SK-N-SH (cell line): ENCODE measurements around the gene ENOX1. TPM values are rescaled to one million over a fixed set of nuclear protein-coding genes. Genes with fewer than 3 reads are reported as not detected.

Experiments
- CTCF ChIA-PET: fragments of 300-600, 350-600 bp; formaldehyde crosslinking; extraction: SDS; loops from one replicate; lab custom pipeline; 2021; lab: Yijun Ruan, JAX
- POLR2A ChIA-PET: fragments of 350-600 bp; sonication (Branson Sonifier 250); formaldehyde crosslinking; extraction: SDS; loops from one replicate; lab custom pipeline; 2020; ENCODE audit warnings: antibody characterized with exemption, inconsistent platforms; lab: Yijun Ruan, JAX
- DNase-seq: peaks from one replicate; pipeline ENCODE4 v3.0.0; 2012
- H2AFZ ChIP-seq: fragments of 200-600 bp; sonication (generic); 2 replicates; pipeline ENCODE4 v1.8.1; 2016; ENCODE audit warnings: antibody characterized with exemption, mild to moderate bottlenecking, low read depth
- H3F3A ChIP-seq: fragments of 200-600 bp; sonication (generic); replicated peaks from 2 replicates; pipeline ENCODE3; 2016; ENCODE audit warnings: antibody characterized with exemption, mild to moderate bottlenecking; ENCODE audit not compliant: insufficient read depth
- H3K27ac ChIP-seq, 2 experiments: fragments of 200-500 bp in 1 of 2; fragments of 200-600 bp in 1 of 2; sonication (Bioruptor generic) in 1 of 2; sonication (generic), shearing (Covaris generic) in 1 of 2; 2 replicates each; pipeline versions ENCODE4 v1.5.1 to v1.6.1; 2014 to 2016; ENCODE audit warnings: low read depth in 2 of 2, inconsistent platforms in 1 of 2, low read length in 1 of 2, mild to moderate bottlenecking in 1 of 2, mixed read lengths in 1 of 2
- H3K27me3 ChIP-seq: fragments of 200-600 bp; sonication (generic), shearing (Covaris generic); 2 replicates; pipeline ENCODE4 v1.6.1; 2016; ENCODE audit warnings: mixed run types; ENCODE audit not compliant: insufficient read depth
- H3K36me3 ChIP-seq, 2 experiments: fragments of 200-500 bp in 1 of 2; fragments of 200-600 bp in 1 of 2; sonication (Bioruptor generic) in 1 of 2; sonication (generic) in 1 of 2; replicated peaks in 1 of 2; 2 replicates each; pipeline versions ENCODE3 to v1.5.1; 2014 to 2016; ENCODE audit warnings: low read length in 1 of 2, mild to moderate bottlenecking in 1 of 2; ENCODE audit not compliant: insufficient read depth in 2 of 2, control insufficient read depth in 1 of 2
- H3K4me1 ChIP-seq, 2 experiments: fragments of 200-500 bp in 1 of 2; fragments of 200-600 bp in 1 of 2; sonication (Bioruptor generic) in 1 of 2; sonication (generic), shearing (Covaris generic) in 1 of 2; 2 replicates each; pipeline versions ENCODE4 v1.5.1 to v1.6.1; 2014 to 2016; ENCODE audit warnings: low read depth in 1 of 2, low read length in 1 of 2, mixed run types in 1 of 2; ENCODE audit not compliant: insufficient read depth in 2 of 2, control insufficient read depth in 1 of 2
- H3K4me2 ChIP-seq: fragments of 200-600 bp; sonication (generic), shearing (Covaris generic); 2 replicates; pipeline ENCODE4 v1.6.1; 2017; ENCODE audit warnings: mixed run types
- H3K4me3 ChIP-seq, 2 experiments: fragments of 200-500 bp in 1 of 2; fragments of 200-600 bp in 1 of 2; sonication (Bioruptor generic) in 1 of 2; sonication (generic), shearing (Covaris generic) in 1 of 2; 2 replicates each; pipeline versions ENCODE4 v1.5.1 to v1.8.1; 2014 to 2016; ENCODE audit warnings: low read depth in 2 of 2, inconsistent platforms in 1 of 2, low read length in 1 of 2, mild to moderate bottlenecking in 1 of 2, mixed read lengths in 1 of 2, moderate library complexity in 1 of 2
- H3K79me2 ChIP-seq: fragments of 200-600 bp; sonication (generic); 2 replicates; pipeline ENCODE4 v1.8.1; 2017; ENCODE audit warnings: mild to moderate bottlenecking; ENCODE audit not compliant: insufficient read depth
- H3K9ac ChIP-seq: fragments of 200-600 bp; sonication (generic); 2 replicates; pipeline ENCODE4 v1.6.1; 2017; ENCODE audit warnings: mixed run types
- H3K9me2 ChIP-seq: fragments of 200-600 bp; sonication (generic); 2 replicates; pipeline ENCODE4 v1.6.1; 2017; ENCODE audit warnings: mixed run types
- H3K9me3 ChIP-seq: fragments of 200-600 bp; sonication (generic); 2 replicates; pipeline ENCODE4 v1.6.1; 2017; ENCODE audit warnings: mixed run types, mild to moderate bottlenecking, moderate library complexity
- H4K20me1 ChIP-seq: fragments of 200-600 bp; sonication (generic); 2 replicates; pipeline ENCODE4 v1.6.1; 2017; ENCODE audit warnings: mild to moderate bottlenecking, mixed run types; ENCODE audit not compliant: insufficient read depth
- CHD2 ChIP-seq: fragments of 150-350 bp; IDR thresholded peaks from 2 replicates; pipeline ENCODE4 v1.6.1; 2018; ENCODE audit warnings: low read length; ENCODE audit not compliant: partially characterized antibody
- ELF1 ChIP-seq: IDR thresholded peaks from 2 replicates; pipeline ENCODE4 v1.4.0; 2012
- FOSL2 ChIP-seq: IDR thresholded peaks from 2 replicates; pipeline ENCODE4 v1.4.0; 2012; ENCODE audit warnings: low read depth, mild to moderate bottlenecking, moderate library complexity, borderline replicate concordance
- FOXJ3 ChIP-seq: sonication (generic); formaldehyde crosslinking; IDR thresholded peaks from 2 replicates; pipeline ENCODE4 v1.5.1; 2020; ENCODE audit warnings: mild to moderate bottlenecking, missing genetic modification reagents
- FOXM1 ChIP-seq: IDR thresholded peaks from 2 replicates; pipeline ENCODE4 v1.4.0; 2012; ENCODE audit warnings: low read depth, mild to moderate bottlenecking
- GABPA ChIP-seq: IDR thresholded peaks from 2 replicates; pipeline ENCODE4 v1.4.0; 2012; ENCODE audit warnings: low read depth, mild to moderate bottlenecking
- IRF3 ChIP-seq: fragments of 150-350 bp; IDR thresholded peaks from 2 replicates; pipeline ENCODE4 v1.6.1; 2016; ENCODE audit warnings: mild to moderate bottlenecking, low read depth, low read length
- MEF2A ChIP-seq: IDR thresholded peaks from 2 replicates; pipeline ENCODE4 v1.4.0; 2012; ENCODE audit warnings: low read depth, borderline replicate concordance
- MXI1 ChIP-seq: IDR thresholded peaks from 2 replicates; pipeline ENCODE4 v1.6.1; 2012; ENCODE audit warnings: mild to moderate bottlenecking, low read depth, low read length, improper control_type of control experiment
- NFIC ChIP-seq: IDR thresholded peaks from 2 replicates; pipeline ENCODE4 v1.4.0; 2012; ENCODE audit warnings: borderline replicate concordance
- NRF1 ChIP-seq: IDR thresholded peaks from 2 replicates; pipeline ENCODE4 v1.6.1; 2012; ENCODE audit warnings: low read depth, mild to moderate bottlenecking, low read length
- POLR2AphosphoS5 ChIP-seq: IDR thresholded peaks from 2 replicates; pipeline ENCODE4 v1.6.1; 2012; ENCODE audit warnings: low read depth, low read length
- RXRA ChIP-seq: IDR thresholded peaks from 2 replicates; pipeline ENCODE4 v1.4.0; 2012; ENCODE audit warnings: low read depth, mild to moderate bottlenecking, borderline replicate concordance
- SIN3A ChIP-seq: IDR thresholded peaks from 2 replicates; pipeline ENCODE4 v1.6.1; 2012; ENCODE audit warnings: low read depth, mild to moderate bottlenecking, low read length, moderate library complexity, borderline replicate concordance
- SMC3 ChIP-seq: IDR thresholded peaks from 2 replicates; pipeline ENCODE4 v1.6.1; 2012; ENCODE audit warnings: low read depth, low read length, improper control_type of control experiment
- TAF1 ChIP-seq: IDR thresholded peaks from 2 replicates; pipeline ENCODE4 v1.6.1; 2012; ENCODE audit warnings: low read depth, mild to moderate bottlenecking, low read length, moderate library complexity, borderline replicate concordance
- TCF12 ChIP-seq: IDR thresholded peaks from 2 replicates; pipeline ENCODE4 v1.4.0; 2012
- TEAD4 ChIP-seq: IDR thresholded peaks from 2 replicates; pipeline ENCODE4 v1.4.0; 2012; ENCODE audit warnings: mild to moderate bottlenecking, borderline replicate concordance; ENCODE audit not compliant: insufficient read depth
- WGBS: methylation state at CpG from one replicate; pipeline ENCODE4 v1.1.6; 2017; ENCODE audit warnings: low lambda C conversion rate; 5-methylcytosine and 5-hydroxymethylcytosine counted together
- polyA plus RNA-seq, 3 experiments: library from polyadenylated mRNA; depleted of rRNA; stranded (reverse); fragments of >200 nt; gene quantifications; 2 replicates each; pipeline ENCODE4 v1.2.3, GENCODE V29; 2012
- TF ChIP-seq, protein P1 (sequence below): IDR thresholded peaks from 2 replicates; pipeline ENCODE4 v1.4.0; 2012; ENCODE audit warnings: low read depth, borderline replicate concordance
- TF ChIP-seq, protein P2 (sequence below): IDR thresholded peaks from 2 replicates; pipeline ENCODE4 v1.6.1; 2012; ENCODE audit warnings: mild to moderate bottlenecking, low read depth, low read length, moderate library complexity
- TF ChIP-seq, protein P3 (sequence below): IDR thresholded peaks from 2 replicates; pipeline ENCODE4 v1.4.0; 2012; ENCODE audit warnings: low read depth, borderline replicate concordance
- TF ChIP-seq, protein P4 (sequence below): fragments of 200-600 bp; sonication (generic); IDR thresholded peaks from 2 replicates; pipeline ENCODE4 v1.6.1; 2017; ENCODE audit warnings: antibody characterized with exemption, mild to moderate bottlenecking, moderate library complexity
- TF ChIP-seq, protein P5 (sequence below): IDR thresholded peaks from 2 replicates; pipeline ENCODE4 v1.4.0; 2012; ENCODE audit warnings: low read depth
- TF ChIP-seq, protein P6 (sequence below): fragments of 150-350 bp; IDR thresholded peaks from 2 replicates; pipeline ENCODE4 v1.6.1; 2017; ENCODE audit warnings: antibody characterized with exemption, low read length, low read depth, borderline replicate concordance

The ENOX1 gene
- polyA plus RNA-seq, 1 of the 3 experiments (the other 2 are of a cell fraction): 5.8 TPM

GRCh38 chr13:43232873-43233265, 553.9 kb downstream of the ENOX1 start:
- WGBS: 74% methylated on average over 1 of the region's 1 CpG
- CTCF ChIA-PET: interaction anchor here (1.4 kb wide), 1 partner anchor 19 kb away, joined by 4 read pairs; no protein-coding TSS in a partner anchor
- Histone ChIP-seq H3K27ac (peak overlapping the region in 1 of 2 experiments; percentile 40; a peak in 2 of 4 replicates), H3K4me1 (no peaks in the 10 kb centered on the region; a peak in 1 of 4 replicates), H3F3A (no peaks in the 10 kb centered on the region), H3K27me3 (no peaks in the 10 kb centered on the region), H3K9me2 (no peaks in the 10 kb centered on the region), H4K20me1 (no peaks in the 10 kb centered on the region), H3K36me3 (peaks cover 0 to 4% of the 10 kb centered on the region in 2 experiments), H3K9me3 (no peaks in the 10 kb centered on the region), H3K4me3 (no peak overlapping the region), H3K79me2 (no peaks in the 10 kb centered on the region), H2AFZ (no peak overlapping the region), H3K9ac (no peak overlapping the region), H3K4me2 (no peak overlapping the region; the same call in 1 of the 2 replicates)
- no peak for DNase-seq
- POLR2A ChIA-PET: no interaction called here
- TF ChIP-seq POLR2AphosphoS5 (0 out of 2 replicates have a peak, but pooled peaks have one; percentile 16), GABPA (no peak), RXRA (no peak), MXI1 (no peak), FOXJ3 (CRISPR knock-in tag) (no peak), ELF1 (no peak), IRF3 (no peak), FOSL2 (peak; percentile 64; the same call in 1 of the 2 replicates), TCF12 (peak; percentile 83), FOXM1 (no peak), SIN3A (no peak), MEF2A (no peak), NRF1 (no peak), CHD2 (no peak), TEAD4 (no peak), SMC3 (no peak), TAF1 (no peak), NFIC (peak; percentile 80)
- TF ChIP-seq, protein P1, sequence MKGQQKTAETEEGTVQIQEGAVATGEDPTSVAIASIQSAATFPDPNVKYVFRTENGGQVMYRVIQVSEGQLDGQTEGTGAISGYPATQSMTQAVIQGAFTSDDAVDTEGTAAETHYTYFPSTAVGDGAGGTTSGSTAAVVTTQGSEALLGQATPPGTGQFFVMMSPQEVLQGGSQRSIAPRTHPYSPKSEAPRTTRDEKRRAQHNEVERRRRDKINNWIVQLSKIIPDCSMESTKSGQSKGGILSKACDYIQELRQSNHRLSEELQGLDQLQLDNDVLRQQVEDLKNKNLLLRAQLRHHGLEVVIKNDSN: no peak
- TF ChIP-seq, protein P2, sequence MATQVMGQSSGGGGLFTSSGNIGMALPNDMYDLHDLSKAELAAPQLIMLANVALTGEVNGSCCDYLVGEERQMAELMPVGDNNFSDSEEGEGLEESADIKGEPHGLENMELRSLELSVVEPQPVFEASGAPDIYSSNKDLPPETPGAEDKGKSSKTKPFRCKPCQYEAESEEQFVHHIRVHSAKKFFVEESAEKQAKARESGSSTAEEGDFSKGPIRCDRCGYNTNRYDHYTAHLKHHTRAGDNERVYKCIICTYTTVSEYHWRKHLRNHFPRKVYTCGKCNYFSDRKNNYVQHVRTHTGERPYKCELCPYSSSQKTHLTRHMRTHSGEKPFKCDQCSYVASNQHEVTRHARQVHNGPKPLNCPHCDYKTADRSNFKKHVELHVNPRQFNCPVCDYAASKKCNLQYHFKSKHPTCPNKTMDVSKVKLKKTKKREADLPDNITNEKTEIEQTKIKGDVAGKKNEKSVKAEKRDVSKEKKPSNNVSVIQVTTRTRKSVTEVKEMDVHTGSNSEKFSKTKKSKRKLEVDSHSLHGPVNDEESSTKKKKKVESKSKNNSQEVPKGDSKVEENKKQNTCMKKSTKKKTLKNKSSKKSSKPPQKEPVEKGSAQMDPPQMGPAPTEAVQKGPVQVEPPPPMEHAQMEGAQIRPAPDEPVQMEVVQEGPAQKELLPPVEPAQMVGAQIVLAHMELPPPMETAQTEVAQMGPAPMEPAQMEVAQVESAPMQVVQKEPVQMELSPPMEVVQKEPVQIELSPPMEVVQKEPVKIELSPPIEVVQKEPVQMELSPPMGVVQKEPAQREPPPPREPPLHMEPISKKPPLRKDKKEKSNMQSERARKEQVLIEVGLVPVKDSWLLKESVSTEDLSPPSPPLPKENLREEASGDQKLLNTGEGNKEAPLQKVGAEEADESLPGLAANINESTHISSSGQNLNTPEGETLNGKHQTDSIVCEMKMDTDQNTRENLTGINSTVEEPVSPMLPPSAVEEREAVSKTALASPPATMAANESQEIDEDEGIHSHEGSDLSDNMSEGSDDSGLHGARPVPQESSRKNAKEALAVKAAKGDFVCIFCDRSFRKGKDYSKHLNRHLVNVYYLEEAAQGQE: no peak
- TF ChIP-seq, protein P3, sequence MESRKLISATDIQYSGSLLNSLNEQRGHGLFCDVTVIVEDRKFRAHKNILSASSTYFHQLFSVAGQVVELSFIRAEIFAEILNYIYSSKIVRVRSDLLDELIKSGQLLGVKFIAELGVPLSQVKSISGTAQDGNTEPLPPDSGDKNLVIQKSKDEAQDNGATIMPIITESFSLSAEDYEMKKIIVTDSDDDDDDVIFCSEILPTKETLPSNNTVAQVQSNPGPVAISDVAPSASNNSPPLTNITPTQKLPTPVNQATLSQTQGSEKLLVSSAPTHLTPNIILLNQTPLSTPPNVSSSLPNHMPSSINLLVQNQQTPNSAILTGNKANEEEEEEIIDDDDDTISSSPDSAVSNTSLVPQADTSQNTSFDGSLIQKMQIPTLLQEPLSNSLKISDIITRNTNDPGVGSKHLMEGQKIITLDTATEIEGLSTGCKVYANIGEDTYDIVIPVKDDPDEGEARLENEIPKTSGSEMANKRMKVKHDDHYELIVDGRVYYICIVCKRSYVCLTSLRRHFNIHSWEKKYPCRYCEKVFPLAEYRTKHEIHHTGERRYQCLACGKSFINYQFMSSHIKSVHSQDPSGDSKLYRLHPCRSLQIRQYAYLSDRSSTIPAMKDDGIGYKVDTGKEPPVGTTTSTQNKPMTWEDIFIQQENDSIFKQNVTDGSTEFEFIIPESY: no peak
- TF ChIP-seq, protein P4, sequence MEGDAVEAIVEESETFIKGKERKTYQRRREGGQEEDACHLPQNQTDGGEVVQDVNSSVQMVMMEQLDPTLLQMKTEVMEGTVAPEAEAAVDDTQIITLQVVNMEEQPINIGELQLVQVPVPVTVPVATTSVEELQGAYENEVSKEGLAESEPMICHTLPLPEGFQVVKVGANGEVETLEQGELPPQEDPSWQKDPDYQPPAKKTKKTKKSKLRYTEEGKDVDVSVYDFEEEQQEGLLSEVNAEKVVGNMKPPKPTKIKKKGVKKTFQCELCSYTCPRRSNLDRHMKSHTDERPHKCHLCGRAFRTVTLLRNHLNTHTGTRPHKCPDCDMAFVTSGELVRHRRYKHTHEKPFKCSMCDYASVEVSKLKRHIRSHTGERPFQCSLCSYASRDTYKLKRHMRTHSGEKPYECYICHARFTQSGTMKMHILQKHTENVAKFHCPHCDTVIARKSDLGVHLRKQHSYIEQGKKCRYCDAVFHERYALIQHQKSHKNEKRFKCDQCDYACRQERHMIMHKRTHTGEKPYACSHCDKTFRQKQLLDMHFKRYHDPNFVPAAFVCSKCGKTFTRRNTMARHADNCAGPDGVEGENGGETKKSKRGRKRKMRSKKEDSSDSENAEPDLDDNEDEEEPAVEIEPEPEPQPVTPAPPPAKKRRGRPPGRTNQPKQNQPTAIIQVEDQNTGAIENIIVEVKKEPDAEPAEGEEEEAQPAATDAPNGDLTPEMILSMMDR: no peak
- TF ChIP-seq, protein P5, sequence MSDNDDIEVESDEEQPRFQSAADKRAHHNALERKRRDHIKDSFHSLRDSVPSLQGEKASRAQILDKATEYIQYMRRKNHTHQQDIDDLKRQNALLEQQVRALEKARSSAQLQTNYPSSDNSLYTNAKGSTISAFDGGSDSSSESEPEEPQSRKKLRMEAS: peak; percentile 42
- TF ChIP-seq, protein P6, sequence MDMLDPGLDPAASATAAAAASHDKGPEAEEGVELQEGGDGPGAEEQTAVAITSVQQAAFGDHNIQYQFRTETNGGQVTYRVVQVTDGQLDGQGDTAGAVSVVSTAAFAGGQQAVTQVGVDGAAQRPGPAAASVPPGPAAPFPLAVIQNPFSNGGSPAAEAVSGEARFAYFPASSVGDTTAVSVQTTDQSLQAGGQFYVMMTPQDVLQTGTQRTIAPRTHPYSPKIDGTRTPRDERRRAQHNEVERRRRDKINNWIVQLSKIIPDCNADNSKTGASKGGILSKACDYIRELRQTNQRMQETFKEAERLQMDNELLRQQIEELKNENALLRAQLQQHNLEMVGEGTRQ: no peak
